ENCODE data around the gene OR6P1.

GRCh38 chr1:158534496-158534895, 35.9 kb downstream of the OR6P1 start:
- TF ChIP-seq CTCF (conservative IDR thresholded peaks at IDR 0.05 in 1 of 2, IDR thresholded peaks at IDR 0.05 in 1 of 2; ENCODE audit: low read depth in 1 of 2, low read length in 2 of 2) (no peak), EZH2 (IDR thresholded peaks at IDR 0.05; ENCODE audit: low read length, missing control alignments) (no peak)
